ENCODE measurements around the gene OGFRL1.

DNA sequence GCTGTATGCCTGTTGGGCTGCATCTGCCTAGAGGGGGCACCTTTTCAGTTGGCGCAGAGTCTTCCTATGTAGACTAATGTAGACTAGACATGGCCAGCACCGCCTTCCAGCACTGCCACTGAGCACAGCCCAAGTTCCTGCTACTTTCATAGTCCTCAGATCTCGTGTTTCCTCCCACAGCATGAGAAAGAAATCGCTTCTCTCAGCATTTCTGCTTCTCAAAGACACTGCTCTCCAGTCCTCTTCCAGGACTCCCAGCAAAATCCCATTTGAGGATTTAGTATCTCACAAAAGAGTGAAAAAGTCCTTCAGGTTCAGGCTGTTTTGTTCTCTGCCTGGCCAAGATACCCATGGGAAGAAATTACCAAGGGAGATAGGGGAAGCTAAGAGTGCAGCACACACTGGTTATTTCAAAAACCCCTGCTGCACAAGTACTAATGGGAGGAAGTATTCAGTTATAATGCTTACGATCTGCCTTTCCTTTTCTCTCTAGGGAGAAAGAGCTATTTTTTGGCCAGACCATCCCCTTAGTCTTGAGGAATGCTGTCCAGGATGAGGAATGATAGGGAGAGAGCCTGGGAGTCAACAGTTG is 35.7 kb downstream of the OGFRL1 start:
- TF ChIP-seq, protein P1, sequence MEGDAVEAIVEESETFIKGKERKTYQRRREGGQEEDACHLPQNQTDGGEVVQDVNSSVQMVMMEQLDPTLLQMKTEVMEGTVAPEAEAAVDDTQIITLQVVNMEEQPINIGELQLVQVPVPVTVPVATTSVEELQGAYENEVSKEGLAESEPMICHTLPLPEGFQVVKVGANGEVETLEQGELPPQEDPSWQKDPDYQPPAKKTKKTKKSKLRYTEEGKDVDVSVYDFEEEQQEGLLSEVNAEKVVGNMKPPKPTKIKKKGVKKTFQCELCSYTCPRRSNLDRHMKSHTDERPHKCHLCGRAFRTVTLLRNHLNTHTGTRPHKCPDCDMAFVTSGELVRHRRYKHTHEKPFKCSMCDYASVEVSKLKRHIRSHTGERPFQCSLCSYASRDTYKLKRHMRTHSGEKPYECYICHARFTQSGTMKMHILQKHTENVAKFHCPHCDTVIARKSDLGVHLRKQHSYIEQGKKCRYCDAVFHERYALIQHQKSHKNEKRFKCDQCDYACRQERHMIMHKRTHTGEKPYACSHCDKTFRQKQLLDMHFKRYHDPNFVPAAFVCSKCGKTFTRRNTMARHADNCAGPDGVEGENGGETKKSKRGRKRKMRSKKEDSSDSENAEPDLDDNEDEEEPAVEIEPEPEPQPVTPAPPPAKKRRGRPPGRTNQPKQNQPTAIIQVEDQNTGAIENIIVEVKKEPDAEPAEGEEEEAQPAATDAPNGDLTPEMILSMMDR (IDR thresholded peaks at IDR 0.05; ENCODE audit: low read depth, low read length, missing input control): no peak
- TF ChIP-seq YY1 (IDR thresholded peaks at IDR 0.05) (no peak), EGR1 (IDR thresholded peaks at IDR 0.05; ENCODE audit: low read depth in 2 of 2) (no peak), JUND (IDR thresholded peaks at IDR 0.05) (no peak), HNF4A (conservative IDR thresholded peaks at IDR 0.05) (no peak), SP1 (IDR thresholded peaks at IDR 0.05) (no peak), TAF1 (conservative IDR thresholded peaks at IDR 0.05) (no peak), FOXA1 (IDR thresholded peaks at IDR 0.05) (no peak)
- TF ChIP-seq, protein P2, sequence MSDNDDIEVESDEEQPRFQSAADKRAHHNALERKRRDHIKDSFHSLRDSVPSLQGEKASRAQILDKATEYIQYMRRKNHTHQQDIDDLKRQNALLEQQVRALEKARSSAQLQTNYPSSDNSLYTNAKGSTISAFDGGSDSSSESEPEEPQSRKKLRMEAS (IDR thresholded peaks at IDR 0.05): no peak
- TF ChIP-seq, protein P3, sequence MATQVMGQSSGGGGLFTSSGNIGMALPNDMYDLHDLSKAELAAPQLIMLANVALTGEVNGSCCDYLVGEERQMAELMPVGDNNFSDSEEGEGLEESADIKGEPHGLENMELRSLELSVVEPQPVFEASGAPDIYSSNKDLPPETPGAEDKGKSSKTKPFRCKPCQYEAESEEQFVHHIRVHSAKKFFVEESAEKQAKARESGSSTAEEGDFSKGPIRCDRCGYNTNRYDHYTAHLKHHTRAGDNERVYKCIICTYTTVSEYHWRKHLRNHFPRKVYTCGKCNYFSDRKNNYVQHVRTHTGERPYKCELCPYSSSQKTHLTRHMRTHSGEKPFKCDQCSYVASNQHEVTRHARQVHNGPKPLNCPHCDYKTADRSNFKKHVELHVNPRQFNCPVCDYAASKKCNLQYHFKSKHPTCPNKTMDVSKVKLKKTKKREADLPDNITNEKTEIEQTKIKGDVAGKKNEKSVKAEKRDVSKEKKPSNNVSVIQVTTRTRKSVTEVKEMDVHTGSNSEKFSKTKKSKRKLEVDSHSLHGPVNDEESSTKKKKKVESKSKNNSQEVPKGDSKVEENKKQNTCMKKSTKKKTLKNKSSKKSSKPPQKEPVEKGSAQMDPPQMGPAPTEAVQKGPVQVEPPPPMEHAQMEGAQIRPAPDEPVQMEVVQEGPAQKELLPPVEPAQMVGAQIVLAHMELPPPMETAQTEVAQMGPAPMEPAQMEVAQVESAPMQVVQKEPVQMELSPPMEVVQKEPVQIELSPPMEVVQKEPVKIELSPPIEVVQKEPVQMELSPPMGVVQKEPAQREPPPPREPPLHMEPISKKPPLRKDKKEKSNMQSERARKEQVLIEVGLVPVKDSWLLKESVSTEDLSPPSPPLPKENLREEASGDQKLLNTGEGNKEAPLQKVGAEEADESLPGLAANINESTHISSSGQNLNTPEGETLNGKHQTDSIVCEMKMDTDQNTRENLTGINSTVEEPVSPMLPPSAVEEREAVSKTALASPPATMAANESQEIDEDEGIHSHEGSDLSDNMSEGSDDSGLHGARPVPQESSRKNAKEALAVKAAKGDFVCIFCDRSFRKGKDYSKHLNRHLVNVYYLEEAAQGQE (IDR thresholded peaks at IDR 0.05): no peak
- TF ChIP-seq, protein P4, sequence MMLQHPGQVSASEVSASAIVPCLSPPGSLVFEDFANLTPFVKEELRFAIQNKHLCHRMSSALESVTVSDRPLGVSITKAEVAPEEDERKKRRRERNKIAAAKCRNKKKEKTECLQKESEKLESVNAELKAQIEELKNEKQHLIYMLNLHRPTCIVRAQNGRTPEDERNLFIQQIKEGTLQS (IDR thresholded peaks at IDR 0.05): no peak

Data from liver (tissue), 3 donors.